ENCODE data around the gene ZNF836.

- no peak for TF ChIP-seq CTCF (IDR thresholded peaks at IDR 0.05)
- TF ChIP-seq POLR2A (IDR thresholded peaks at IDR 0.05), result no peak
Observed at GRCh38 chr19:52176574-52176973, 5.2 kb upstream of the ZNF836 start.

All from uterus (tissue), 2 donors.